WERI-Rb-1 (cell line): ENCODE data around the gene PASK.

ENCODE experiments used
- DNase-seq: peaks from one replicate; pipeline ENCODE4 v3.0.0-alpha.2; 2020
- H3K27ac ChIP-seq: fragments of 250-450 bp; sonication (Bioruptor Pico); 2 replicates; pipeline ENCODE4 v1.5.1; 2020; ENCODE audit warnings: mild to moderate bottlenecking, moderate library complexity
- H3K27me3 ChIP-seq: fragments of 250-450 bp; sonication (Bioruptor Pico); 2 replicates; pipeline ENCODE4 v1.5.1; 2021; ENCODE audit warnings: mild to moderate bottlenecking, low read depth, moderate library complexity; ENCODE audit not compliant: insufficient read depth, severe bottlenecking
- H3K36me3 ChIP-seq: fragments of 250-450 bp; sonication (Bioruptor Pico); 2 replicates; pipeline ENCODE4 v1.5.1; 2020; ENCODE audit warnings: mild to moderate bottlenecking, moderate library complexity
- H3K4me3 ChIP-seq: 2 replicates; pipeline ENCODE4 v1.5.1; 2011; ENCODE audit warnings: low read depth, mild to moderate bottlenecking, control low read depth, low read length
- H3K9me3 ChIP-seq: fragments of 250-450 bp; sonication (Bioruptor Pico); 2 replicates; pipeline ENCODE4 v1.5.1; 2021; ENCODE audit warnings: mild to moderate bottlenecking, moderate library complexity; ENCODE audit not compliant: severe bottlenecking
- TF ChIP-seq, protein P1 (sequence below): IDR thresholded peaks from 2 replicates; pipeline ENCODE4 v1.5.1; 2011; ENCODE audit warnings: low read depth, mild to moderate bottlenecking, control low read depth, inconsistent platforms, low read length

The PASK gene

DNA sequence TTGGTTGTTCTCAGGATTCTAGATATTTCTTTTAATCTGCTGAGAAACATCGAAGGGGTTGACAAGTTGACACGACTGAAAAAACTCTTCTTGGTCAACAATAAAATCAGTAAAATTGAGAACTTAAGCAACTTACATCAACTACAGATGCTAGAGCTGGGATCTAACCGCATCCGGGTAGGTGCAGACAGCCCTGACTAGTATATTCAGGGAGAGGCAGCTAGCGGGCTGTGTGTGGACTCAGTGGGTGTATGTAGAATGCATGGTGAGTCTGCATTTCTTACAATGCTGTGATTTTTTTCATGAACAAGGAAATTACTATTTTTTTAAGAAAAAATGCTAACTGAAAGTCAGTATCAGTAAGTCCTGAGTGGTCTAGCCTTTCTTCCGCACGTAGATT lies 11.0 kb upstream of the PASK start:
- Histone ChIP-seq H3K36me3 (peaks cover 44% of the 10 kb centered on the region), H3K9me3 (no peaks in the 10 kb centered on the region), H3K4me3 (no peak overlapping the region), H3K27me3 (no peaks in the 10 kb centered on the region), H3K27ac (no peak overlapping the region)
- TF ChIP-seq, protein P1, sequence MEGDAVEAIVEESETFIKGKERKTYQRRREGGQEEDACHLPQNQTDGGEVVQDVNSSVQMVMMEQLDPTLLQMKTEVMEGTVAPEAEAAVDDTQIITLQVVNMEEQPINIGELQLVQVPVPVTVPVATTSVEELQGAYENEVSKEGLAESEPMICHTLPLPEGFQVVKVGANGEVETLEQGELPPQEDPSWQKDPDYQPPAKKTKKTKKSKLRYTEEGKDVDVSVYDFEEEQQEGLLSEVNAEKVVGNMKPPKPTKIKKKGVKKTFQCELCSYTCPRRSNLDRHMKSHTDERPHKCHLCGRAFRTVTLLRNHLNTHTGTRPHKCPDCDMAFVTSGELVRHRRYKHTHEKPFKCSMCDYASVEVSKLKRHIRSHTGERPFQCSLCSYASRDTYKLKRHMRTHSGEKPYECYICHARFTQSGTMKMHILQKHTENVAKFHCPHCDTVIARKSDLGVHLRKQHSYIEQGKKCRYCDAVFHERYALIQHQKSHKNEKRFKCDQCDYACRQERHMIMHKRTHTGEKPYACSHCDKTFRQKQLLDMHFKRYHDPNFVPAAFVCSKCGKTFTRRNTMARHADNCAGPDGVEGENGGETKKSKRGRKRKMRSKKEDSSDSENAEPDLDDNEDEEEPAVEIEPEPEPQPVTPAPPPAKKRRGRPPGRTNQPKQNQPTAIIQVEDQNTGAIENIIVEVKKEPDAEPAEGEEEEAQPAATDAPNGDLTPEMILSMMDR: no peak
- no peak for DNase-seq

DNA sequence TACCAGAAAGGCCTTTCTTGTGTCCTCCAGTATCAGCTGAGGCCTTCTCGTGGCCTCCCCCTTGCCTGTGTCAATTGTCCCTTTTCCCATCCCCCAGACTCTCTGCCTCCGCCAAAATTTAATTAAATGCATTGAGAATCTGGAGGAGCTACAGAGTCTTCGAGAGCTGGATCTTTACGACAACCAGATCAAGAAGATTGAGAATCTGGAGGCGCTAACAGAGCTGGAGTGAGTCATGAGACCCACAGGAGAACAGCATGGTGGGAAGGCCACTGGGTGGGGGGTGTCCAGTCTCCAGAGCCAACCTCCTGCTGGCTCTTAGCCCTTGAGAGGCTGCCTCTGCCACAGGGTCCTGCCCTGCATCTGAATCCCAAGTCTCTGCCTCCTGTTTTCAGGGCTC lies 9.8 kb upstream of the PASK start:
- TF ChIP-seq, protein P1: no peak
- Histone ChIP-seq H3K27ac (no peak overlapping the region), H3K4me3 (no peak overlapping the region), H3K36me3 (peaks cover 34% of the 10 kb centered on the region), H3K27me3 (no peaks in the 10 kb centered on the region), H3K9me3 (no peaks in the 10 kb centered on the region)
- no peak for DNase-seq

DNA sequence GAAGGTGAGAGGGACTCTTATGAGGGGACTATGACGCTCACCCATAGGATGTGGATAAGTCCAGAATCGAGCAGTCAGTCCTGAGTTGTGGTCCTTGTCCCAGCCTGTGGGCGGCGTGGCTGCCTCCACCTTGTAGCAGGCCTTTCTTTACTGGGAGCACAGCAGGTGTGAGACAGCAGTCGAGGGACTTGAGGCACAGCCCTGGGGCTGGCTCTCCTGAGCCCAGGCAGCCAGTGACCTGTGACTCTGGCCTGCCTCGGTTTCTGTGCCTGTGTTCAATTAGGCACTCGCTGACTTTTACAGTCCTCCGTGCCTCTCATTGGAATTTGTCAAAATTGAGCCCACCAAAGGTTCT lies 9.3 kb upstream of the PASK start:
- H3K36me3 ChIP-seq: peaks cover 31% of the 10 kb centered on the region
- TF ChIP-seq, protein P1: no peak

DNA sequence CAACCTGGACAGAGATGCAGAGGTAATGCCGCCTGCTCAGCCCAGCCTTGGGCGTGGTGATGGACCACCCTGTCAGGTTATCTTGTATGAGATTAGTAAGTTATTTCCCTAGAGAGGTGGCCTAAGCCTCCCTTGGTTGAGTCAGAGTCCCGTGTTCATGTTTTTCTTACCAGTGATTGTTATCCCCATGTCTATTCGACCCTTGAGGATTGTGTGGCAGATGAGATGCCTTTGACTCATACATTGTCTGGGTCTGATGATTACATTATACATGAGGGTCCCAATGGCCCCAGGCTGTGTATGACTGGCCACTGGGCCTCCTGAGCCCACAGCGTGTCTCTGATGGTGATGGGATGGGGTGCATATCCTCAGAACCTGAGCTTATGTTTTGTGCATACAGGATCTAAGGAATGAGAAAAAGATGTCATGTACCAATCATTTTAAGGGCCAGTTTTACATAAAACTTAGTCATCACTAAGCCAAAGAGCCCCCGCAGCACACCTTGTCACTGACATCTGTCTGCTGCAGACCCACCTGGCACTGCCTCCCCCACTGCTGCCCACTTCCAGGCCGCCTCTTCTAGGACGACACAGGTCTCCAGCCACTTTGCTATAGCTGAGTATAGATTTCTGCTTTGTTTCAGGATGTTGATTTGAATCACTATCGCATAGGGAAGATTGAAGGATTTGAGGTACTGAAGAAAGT lies 8.7 kb upstream of the PASK start:
- Histone ChIP-seq H3K4me3 (no peak overlapping the region), H3K36me3 (peaks cover 33% of the 10 kb centered on the region), H3K27me3 (no peaks in the 10 kb centered on the region), H3K9me3 (no peaks in the 10 kb centered on the region), H3K27ac (no peak overlapping the region)
- no peak for DNase-seq
- TF ChIP-seq, protein P1: no peak

More for the DNA sequence above, 9.3 kb upstream of the PASK start:
- no peaks in the 10 kb centered on the region for H3K9me3 ChIP-seq
- no peak for DNase-seq
- no peaks in the 10 kb centered on the region for H3K27me3 ChIP-seq
- H3K4me3 ChIP-seq: no peak overlapping the region
- H3K27ac ChIP-seq: no peak overlapping the region

DNA sequence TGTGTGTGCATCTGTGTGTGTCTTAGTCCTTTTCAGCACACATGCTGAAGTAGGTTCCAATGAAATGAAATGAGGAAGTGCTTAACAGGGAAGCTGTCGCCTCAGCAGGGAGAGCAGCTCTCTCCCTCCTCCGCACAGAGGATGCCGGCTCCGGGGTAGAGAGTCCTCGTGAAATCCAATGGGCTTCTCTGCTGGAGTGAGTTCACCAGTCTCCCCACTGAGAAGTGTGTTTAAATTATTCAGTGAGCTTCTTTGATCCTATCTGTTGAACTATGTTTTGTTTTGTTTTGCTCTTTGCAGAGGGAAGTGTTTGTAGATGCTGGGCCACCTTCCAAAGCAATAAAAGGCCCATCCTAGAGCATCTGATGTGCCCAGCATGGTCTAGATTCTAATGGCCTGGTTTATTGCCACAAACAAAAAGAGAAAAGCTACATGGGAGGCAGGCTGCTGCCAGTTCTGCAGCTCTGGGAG lies 7.7 kb upstream of the PASK start:
- TF ChIP-seq, protein P1: no peak
- Histone ChIP-seq H3K4me3 (no peak overlapping the region), H3K27me3 (no peaks in the 10 kb centered on the region), H3K36me3 (peaks cover 33% of the 10 kb centered on the region), H3K9me3 (no peaks in the 10 kb centered on the region), H3K27ac (no peak overlapping the region)
- no peak for DNase-seq

DNA sequence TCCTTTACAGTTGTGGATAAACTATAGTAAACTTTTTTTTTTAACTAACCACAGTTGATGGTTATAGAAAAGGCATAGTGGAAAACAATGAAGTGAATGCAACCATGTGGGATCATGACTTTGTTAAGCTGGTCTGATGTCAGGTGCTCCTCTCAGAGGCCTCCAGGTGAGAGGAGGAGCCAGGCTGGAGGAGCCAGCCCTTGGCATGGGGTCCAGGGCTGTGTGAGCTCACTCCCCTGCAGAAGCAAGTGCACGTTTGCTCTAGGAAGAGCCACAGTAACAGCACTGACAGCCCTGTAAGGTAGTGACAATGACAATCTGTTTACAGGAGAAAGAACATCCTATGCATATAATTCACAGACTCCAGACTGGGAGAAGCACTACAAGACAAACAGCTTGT lies 6.7 kb upstream of the PASK start:
- Histone ChIP-seq H3K36me3 (peaks cover 31% of the 10 kb centered on the region), H3K27ac (no peak overlapping the region), H3K27me3 (no peaks in the 10 kb centered on the region), H3K9me3 (no peaks in the 10 kb centered on the region), H3K4me3 (no peak overlapping the region)
- TF ChIP-seq, protein P1: no peak
- no peak for DNase-seq
